BLaER1 (cell line): Measurements from ENCODE around the gene CREG2.

Experiments
- H3K27ac ChIP-seq: shearing (Covaris generic); formaldehyde crosslinking; 2 replicates; pipeline ENCODE4 v1.8.1; 2022
- H3K27me3 ChIP-seq: shearing (Covaris generic); formaldehyde crosslinking; 2 replicates; pipeline ENCODE4 v1.8.1; 2022
- H3K36me3 ChIP-seq: shearing (Covaris generic); formaldehyde crosslinking; 2 replicates; pipeline ENCODE4 v1.8.1; 2022
- H3K4me1 ChIP-seq: shearing (Covaris generic); formaldehyde crosslinking; 2 replicates; pipeline ENCODE4 v1.8.1; 2022
- H3K4me2 ChIP-seq: shearing (Covaris generic); formaldehyde crosslinking; 2 replicates; pipeline ENCODE4 v1.8.1; 2022
- H3K4me3 ChIP-seq: shearing (Covaris generic); formaldehyde crosslinking; 2 replicates; pipeline ENCODE4 v1.8.1; 2022
- H3K9ac ChIP-seq: shearing (Covaris generic); formaldehyde crosslinking; 2 replicates; pipeline ENCODE4 v1.8.1; 2022
- H3K9me3 ChIP-seq: shearing (Covaris generic); formaldehyde crosslinking; 2 replicates; pipeline ENCODE4 v1.8.1; 2022
- H4K20me1 ChIP-seq: shearing (Covaris generic); formaldehyde crosslinking; 2 replicates; pipeline ENCODE4 v1.8.1; 2022
- Cebpa-rat ChIP-seq: shearing (Covaris generic); IDR thresholded peaks from 2 replicates; pipeline ENCODE4 v1.8.1; 2022

Gene CREG2

GRCh38 chr2:101311696-101312017 lies 75.6 kb downstream of the CREG2 start:
- Histone ChIP-seq H3K27me3 (no peaks in the 10 kb centered on the region), H3K4me3 (no peak overlapping the region), H3K9me3 (no peaks in the 10 kb centered on the region), H4K20me1 (peaks cover 12% of the 10 kb centered on the region), H3K27ac (no peak overlapping the region), H3K4me1 (peaks cover 23% of the 10 kb centered on the region), H3K36me3 (no peaks in the 10 kb centered on the region), H3K4me2 (no peak overlapping the region), H3K9ac (no peak overlapping the region)
- no peak for TF ChIP-seq Cebpa-rat

GRCh38 chr2:101310834-101311695 lies 76.2 kb downstream of the CREG2 start:
- Histone ChIP-seq H3K27ac (no peak overlapping the region), H3K9ac (no peak overlapping the region), H3K9me3 (no peaks in the 10 kb centered on the region), H3K36me3 (peaks cover 5% of the 10 kb centered on the region; the same call in 1 of the 2 replicates), H3K4me2 (no peak overlapping the region), H3K4me3 (no peak overlapping the region), H4K20me1 (peaks cover 18% of the 10 kb centered on the region), H3K27me3 (no peaks in the 10 kb centered on the region), H3K4me1 (peaks cover 29% of the 10 kb centered on the region)
- TF ChIP-seq Cebpa-rat: no peak

GRCh38 chr2:101310090-101310833 lies 77.0 kb downstream of the CREG2 start:
- Histone ChIP-seq H3K4me1 (peaks cover 37% of the 10 kb centered on the region), H3K9ac (no peak overlapping the region), H3K27ac (no peak overlapping the region)

GRCh38 chr2:101308432-101309210 lies 78.7 kb downstream of the CREG2 start, which contains the start of gene RNF149:
TSS of gene RNF149 (minus strand) at chr2:101308701. CDS start at chr2:101308588, 113 bp downstream.
- Histone ChIP-seq H3K4me2 (peak within 1 kb of the TSS; percentile 98), H3K36me3 (peaks cover 25% of the 10 kb centered on the region), H3K27me3 (no peaks in the 10 kb centered on the region), H3K9me3 (no peaks in the 10 kb centered on the region), H3K4me3 (peak within 1 kb of the TSS; percentile 97), H4K20me1 (peaks cover 43% of the 10 kb centered on the region), H3K27ac (peak within 1 kb of the TSS; percentile 98), H3K4me1 (peaks cover 52% of the 10 kb centered on the region), H3K9ac (peak within 1 kb of the TSS; percentile 98)
- peak; percentile 95 for TF ChIP-seq Cebpa-rat

More at GRCh38 chr2:101310090-101310833, 77.0 kb downstream of the CREG2 start:
- Histone ChIP-seq H4K20me1 (peaks cover 26% of the 10 kb centered on the region), H3K27me3 (no peaks in the 10 kb centered on the region), H3K9me3 (no peaks in the 10 kb centered on the region), H3K4me3 (no peak overlapping the region), H3K4me2 (no peak overlapping the region), H3K36me3 (peaks cover 12% of the 10 kb centered on the region; the same call in 1 of the 2 replicates)
- TF ChIP-seq Cebpa-rat: no peak

GRCh38 chr2:101307950-101308431 lies 79.3 kb downstream of the CREG2 start:
- Histone ChIP-seq H3K9ac (peak overlapping the region; percentile 98), H3K36me3 (peaks cover 28% of the 10 kb centered on the region), H3K9me3 (no peaks in the 10 kb centered on the region), H3K4me2 (peak overlapping the region; percentile 98), H3K4me1 (peaks cover 52% of the 10 kb centered on the region), H3K27me3 (no peaks in the 10 kb centered on the region), H3K27ac (peak overlapping the region; percentile 98), H3K4me3 (peak overlapping the region; percentile 97), H4K20me1 (peaks cover 49% of the 10 kb centered on the region)
- no peak for TF ChIP-seq Cebpa-rat

GRCh38 chr2:101307503-101307902 lies 79.8 kb downstream of the CREG2 start:
- H3K4me1 ChIP-seq: peaks cover 52% of the 10 kb centered on the region
- peaks cover 54% of the 10 kb centered on the region for H4K20me1 ChIP-seq
- peaks cover 33% of the 10 kb centered on the region for H3K36me3 ChIP-seq
- H3K27me3 ChIP-seq: no peaks in the 10 kb centered on the region
- peak overlapping the region; percentile 97 for H3K4me3 ChIP-seq
- no peak for TF ChIP-seq Cebpa-rat
- H3K9ac ChIP-seq: peak overlapping the region; percentile 98
- H3K27ac ChIP-seq: peak overlapping the region; percentile 98
- peak overlapping the region; percentile 98 for H3K4me2 ChIP-seq
- no peaks in the 10 kb centered on the region for H3K9me3 ChIP-seq

GRCh38 chr2:101306410-101306809 lies 80.9 kb downstream of the CREG2 start:
- H4K20me1 ChIP-seq: peaks cover 65% of the 10 kb centered on the region
- peak overlapping the region; percentile 98; the same call in 1 of the 2 replicates for H3K27ac ChIP-seq
- peak overlapping the region; percentile 97 for H3K4me3 ChIP-seq
- H3K4me1 ChIP-seq: peaks cover 49% of the 10 kb centered on the region
- H3K9ac ChIP-seq: peak overlapping the region; percentile 98
- H3K9me3 ChIP-seq: no peaks in the 10 kb centered on the region
- no peaks in the 10 kb centered on the region for H3K27me3 ChIP-seq
- no peak for TF ChIP-seq Cebpa-rat
- H3K4me2 ChIP-seq: peak overlapping the region; percentile 98
- H3K36me3 ChIP-seq: peaks cover 36% of the 10 kb centered on the region

- peak overlapping the region; percentile 98 for H3K4me2 ChIP-seq
- H3K9ac ChIP-seq: 0 out of 2 replicates have a peak overlapping the region, but pooled peaks have one; percentile 98
- peaks cover 52% of the 10 kb centered on the region for H3K4me1 ChIP-seq
- TF ChIP-seq Cebpa-rat: no peak
- no peaks in the 10 kb centered on the region for H3K9me3 ChIP-seq
- H3K27me3 ChIP-seq: no peaks in the 10 kb centered on the region
- 0 out of 2 replicates have a peak overlapping the region, but pooled peaks have one; percentile 97 for H3K4me3 ChIP-seq
- peaks cover 73% of the 10 kb centered on the region for H4K20me1 ChIP-seq
- no peak overlapping the region for H3K27ac ChIP-seq
- peaks cover 44% of the 10 kb centered on the region for H3K36me3 ChIP-seq
Observed at GRCh38 chr2:101305492-101306078, 81.7 kb downstream of the CREG2 start.

- no peak overlapping the region for H3K27ac ChIP-seq
- TF ChIP-seq Cebpa-rat: no peak
- peak overlapping the region; percentile 98 for H3K4me2 ChIP-seq
Observed at GRCh38 chr2:101305035-101305434, 82.3 kb downstream of the CREG2 start.

More at GRCh38 chr2:101305035-101305434, 82.3 kb downstream of the CREG2 start:
- no peaks in the 10 kb centered on the region for H3K27me3 ChIP-seq
- peaks cover 56% of the 10 kb centered on the region for H3K4me1 ChIP-seq
- peaks cover 79% of the 10 kb centered on the region for H4K20me1 ChIP-seq
- H3K4me3 ChIP-seq: no peak overlapping the region
- H3K9ac ChIP-seq: 0 out of 2 replicates have a peak overlapping the region, but pooled peaks have one; percentile 16
- no peaks in the 10 kb centered on the region for H3K9me3 ChIP-seq
- peaks cover 47% of the 10 kb centered on the region for H3K36me3 ChIP-seq
